HPDE6-E6E7 (cell line): ENCODE results near the gene RNF121.
"Not testable (repeated sequence)": the region's sequence is repeated elsewhere in the genome, so short reads cannot be mapped to it uniquely, and the experiment has no call there.

Experiments used
- DNase-seq: peaks from one replicate; pipeline ENCODE4 v3.0.0; 2011; ENCODE audit warnings: missing footprints; ENCODE audit errors: extremely low spot score

The RNF121 gene

GRCh38 chr11:71928737-71929443 lies at the start of gene RNF121:
Gene RNF121 (plus strand): TSS chr11:71929046. CDS start chr11:71929062, 16 bp downstream.
- DNase-seq, result peak; percentile 97

DNA sequence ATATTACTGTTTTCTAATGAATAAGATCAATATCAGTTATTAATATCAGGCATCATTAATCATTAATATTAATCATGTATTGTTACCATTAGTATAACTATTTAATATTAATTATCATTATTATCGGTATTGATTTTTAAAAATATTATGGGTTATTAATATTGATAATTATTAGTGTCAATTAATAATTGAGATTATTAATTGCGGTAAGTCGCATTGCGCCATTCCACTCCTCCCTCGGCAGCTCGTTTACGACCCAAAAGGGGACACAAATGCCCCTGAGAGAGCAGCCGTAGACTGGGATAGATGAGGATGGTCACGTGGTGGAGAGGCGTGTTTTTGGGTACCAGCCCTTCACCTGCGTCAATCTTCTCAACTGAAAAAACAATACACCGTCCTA lies 43.0 kb upstream of the RNF121 start:
- not testable (repeated sequence) for DNase-seq

DNA sequence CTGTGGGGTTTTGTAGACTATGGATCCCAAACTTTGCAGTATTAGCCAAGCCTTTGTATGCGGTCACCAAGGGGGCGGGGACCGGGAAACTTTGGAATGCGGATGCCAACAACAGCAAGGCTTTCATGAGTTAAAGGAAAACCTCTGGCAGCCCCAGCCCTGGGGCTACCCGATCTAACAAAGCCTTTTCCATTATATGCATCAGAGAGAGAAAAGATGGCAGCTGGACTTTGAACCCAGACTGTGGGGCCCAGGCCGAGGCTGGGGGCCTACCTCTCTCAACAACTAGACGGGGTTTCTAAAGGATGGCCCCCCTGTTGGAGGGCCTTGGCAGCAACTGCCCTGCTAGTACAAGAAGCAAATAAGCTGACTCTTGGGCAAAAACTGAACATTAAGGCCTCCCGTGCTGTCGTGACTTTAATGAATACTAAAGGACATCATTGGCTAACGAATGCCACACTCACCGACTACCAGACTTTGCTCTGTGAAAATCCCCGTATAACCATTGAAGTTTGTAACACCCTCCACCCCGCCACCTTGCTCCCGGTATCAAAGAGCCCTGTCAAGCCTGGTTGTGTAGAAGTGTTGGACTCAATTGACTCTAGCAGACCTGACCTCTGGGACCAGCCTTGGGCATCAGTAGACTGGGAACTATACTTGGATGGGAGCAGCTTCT lies 40.4 kb upstream of the RNF121 start:
- DNase-seq, result not testable (repeated sequence)

- peak; percentile 4 for DNase-seq
These were observed 39.5 kb upstream of the RNF121 start for GRCh38 chr11:71889181-71889872.

DNA sequence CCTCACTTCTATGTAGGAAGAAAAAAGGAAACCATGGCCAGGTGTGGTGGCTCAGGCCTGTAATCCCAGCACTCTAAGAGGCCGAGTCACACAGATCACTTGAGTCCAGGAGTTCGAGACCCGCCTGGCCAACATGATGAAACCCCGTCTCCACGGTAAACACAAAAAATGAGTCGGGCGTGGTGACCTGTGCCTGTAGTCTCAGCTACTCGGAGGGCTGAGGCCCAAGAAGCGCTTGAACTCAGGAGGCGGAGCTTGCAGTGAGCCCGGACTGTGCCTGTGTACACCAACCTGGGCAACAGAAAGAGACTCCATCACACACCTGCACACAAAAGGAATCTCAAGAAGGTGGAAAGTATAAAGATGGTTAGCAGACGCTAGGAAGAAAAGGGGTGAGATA lies 32.9 kb upstream of the RNF121 start:
- DNase-seq, result no peak

GRCh38 chr11:71901137-71901536 lies 27.7 kb upstream of the RNF121 start:
- not testable (repeated sequence) for DNase-seq

DNA sequence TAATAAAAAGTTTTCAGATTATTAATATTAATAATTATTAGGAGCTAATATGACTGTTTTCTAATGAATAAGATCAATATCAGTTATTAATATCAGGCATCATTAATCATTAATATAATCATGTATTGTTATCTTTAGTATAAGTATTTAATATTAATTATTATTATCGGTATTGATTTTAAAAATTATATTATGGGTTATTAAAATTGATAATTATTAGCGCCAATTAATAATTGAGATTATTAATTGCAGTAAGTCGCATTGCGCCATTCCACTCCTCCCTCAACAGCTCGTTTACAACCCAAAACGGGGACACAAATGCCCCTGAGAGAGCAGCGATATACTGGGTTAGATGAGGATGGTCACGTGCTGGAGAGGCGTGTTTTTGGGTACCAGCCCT lies 20.6 kb upstream of the RNF121 start:
- DNase-seq, result no peak

- DNase-seq, result not testable (repeated sequence)
These were observed 18.1 kb upstream of the RNF121 start for GRCh38 chr11:71910775-71911174.

GRCh38 chr11:71911321-71911985 lies 17.4 kb upstream of the RNF121 start:
- not testable (repeated sequence) for DNase-seq

DNA sequence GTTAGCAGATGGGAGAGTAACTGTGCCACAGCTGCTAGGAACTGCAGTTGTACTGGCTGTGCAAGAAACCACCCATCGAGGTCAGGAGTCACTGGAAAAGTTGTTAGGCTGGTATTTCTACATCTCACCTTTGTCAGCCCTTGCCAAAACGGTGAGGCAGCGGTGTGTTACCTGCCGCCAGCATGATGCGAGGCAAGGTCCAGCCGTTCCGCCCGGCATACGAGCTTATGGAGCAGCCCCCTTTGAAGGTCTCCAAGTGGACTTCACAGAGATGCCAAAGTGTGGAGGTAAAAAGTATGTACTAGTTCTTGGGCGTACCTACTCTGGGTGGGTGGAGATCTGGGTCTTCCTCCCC lies 16.9 kb upstream of the RNF121 start:
- not testable (repeated sequence) for DNase-seq

GRCh38 chr11:71913756-71914526 lies 14.9 kb upstream of the RNF121 start:
- DNase-seq, result no peak

DNA sequence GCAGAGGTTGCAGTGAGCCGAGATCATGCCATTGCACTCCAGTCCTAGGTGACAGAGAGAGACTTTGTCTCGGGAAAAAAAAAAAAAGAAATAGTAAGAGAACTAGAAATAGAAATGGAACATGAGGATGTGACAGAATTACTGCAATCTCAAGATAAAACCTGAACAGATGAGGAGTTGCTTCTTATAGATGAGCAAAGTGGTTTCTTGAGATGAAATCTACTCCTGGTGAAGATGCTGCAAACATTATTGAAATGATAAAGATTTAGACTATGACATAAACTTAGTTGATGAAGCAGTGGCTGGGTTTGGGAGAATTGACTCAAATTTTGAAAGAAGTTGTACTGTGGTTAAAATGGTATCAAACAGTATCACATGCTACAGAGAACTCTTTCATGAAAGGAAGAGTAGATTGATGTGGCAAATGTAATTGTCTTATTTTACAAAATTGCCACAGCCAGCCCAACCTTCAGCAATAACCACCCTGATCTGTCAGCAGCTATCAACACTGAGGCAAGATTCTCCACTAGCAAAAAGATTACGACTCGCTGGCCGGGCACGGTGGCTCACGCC lies 14.1 kb upstream of the RNF121 start:
- DNase-seq, result no peak

DNA sequence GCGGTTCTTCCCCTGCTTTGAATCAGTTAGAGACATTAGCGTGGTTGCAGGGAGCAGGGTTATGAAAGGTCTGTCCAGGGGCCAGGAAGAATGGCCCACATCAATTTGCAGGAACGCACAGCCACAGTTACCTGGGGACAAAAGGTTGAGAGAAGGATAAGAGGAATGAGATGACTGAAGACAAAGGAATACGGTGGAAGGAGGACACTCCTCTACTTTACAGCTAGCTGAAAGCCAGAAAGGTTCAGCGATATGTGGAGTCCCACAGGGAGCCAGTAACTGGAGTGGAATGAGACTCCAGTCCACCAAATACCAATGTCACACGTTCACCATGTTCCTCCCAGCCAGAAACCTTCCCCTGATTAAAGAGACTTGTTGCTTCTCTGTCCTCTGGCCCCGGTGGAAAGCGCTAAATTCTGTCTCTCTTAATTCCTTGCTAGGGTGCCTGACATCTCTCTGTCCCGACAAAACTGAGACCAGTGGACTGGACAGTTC lies 11.2 kb upstream of the RNF121 start:
- DNase-seq, result no peak

DNA sequence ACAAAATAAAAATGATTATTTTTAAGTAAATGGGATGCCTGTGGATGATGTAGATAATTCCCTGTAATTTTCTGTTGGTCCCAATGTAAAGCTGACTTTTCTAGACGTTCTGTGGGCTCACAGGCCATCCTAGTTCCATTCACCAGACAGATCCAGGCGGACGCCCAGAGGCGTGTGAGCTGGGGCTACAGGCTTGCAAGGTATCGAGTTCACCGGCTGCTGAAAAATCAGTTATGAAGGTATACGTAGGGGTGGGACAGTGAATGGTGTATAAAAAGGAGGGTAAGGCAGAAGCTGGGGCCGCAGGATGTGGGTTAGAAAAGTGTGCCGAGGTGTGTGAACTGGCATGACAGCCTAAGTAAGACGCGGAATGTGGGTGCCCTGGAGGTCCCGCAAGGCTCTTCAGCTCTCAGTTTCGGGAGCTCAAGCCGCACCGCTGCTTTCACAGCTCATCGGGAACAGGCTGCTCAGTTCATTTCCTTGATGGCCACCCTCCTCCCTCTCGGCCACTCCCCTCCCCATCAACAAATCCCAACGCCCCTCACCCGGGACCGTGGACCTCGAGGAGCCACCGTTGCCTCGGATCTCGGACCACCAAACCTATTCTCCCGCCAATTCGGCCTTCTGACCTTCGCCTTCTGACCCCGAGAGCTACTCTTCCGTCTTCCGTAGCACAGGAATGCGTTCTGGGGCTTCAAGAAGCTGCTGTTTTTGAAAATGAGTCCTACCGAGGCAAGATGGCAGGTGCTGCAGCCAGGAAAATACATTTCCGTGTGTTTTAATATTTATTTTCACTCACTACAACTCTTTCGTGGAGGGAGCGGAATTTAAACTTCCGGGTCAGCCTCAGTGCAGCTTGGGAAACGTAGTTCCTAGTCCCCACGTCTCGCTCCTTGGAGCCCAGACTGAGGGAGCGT lies 768 bp upstream of the RNF121 start, which contains the start of gene XNDC1N:
Gene XNDC1N (minus strand): TSS at position 775 of the 917 bp plus-strand sequence. CDS start 5,241 bp downstream, outside the sequence.
- DNase-seq, result peak; percentile 89

DNA sequence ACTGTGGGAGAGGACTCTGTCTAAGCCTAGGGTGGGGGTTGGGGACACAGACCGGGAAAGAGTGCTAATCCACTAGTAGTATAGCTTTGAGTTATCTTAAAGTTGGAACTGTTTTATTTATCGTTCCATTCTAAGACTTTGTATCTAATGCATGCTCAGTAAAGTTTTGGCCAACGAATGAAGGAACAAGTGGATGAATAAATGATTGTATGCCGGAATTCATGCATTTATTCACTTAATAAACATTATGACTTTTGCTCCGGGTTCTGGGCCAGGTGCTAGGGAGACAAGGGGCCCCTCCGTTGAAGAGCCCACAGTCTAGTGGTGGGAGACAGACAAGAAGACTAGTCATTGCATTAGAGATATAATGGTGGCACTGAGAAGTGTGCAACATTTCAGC lies 645 bp downstream of the RNF121 start:
- no peak for DNase-seq

GRCh38 chr11:71930556-71931244 lies 1.9 kb downstream of the RNF121 start:
- no peak for DNase-seq

GRCh38 chr11:71931245-71931602 lies 2.4 kb downstream of the RNF121 start:
- DNase-seq, result no peak

DNA sequence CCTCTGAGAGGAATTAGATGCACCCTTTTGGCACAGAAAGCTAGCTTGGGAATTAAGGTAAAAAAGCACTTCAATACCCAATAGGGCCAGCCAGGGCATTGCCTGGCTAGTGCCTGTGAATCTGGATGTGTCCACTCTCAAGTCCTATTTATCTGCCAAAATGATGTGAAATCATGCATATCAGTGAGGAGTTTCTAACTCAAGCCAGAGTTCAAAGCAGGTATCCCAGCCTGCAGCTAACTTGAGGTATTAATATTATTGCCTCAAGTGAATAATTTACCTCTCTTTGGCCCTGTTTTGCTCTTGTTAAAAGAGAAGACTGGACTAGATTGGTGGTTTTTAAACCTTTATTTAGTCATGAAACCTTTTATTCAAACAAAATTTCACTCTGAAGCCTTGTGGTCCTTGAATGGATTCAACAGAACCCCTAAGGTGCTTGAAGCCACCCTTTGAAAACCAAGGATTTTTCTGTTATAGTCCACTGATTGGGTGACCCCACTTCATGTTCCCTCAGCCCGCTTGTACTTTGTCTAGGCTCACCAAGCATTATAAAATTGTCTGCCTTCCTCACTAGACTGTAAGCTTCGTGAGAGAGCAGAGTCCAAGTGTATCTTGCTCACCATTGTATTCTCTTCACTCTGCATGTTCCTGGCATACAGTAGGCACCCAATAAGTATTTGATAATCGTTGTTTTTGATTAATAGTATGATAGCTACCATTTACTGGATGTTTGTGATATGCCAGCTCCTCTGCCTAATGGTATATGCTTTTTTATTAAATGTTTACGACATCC lies 4.5 kb downstream of the RNF121 start:
- DNase-seq, result no peak
